Spleen (tissue), 11 donors: Measurements from ENCODE around the gene NTN1. TPM values are rescaled to one million over a fixed set of nuclear protein-coding genes. Genes with fewer than 3 reads are reported as not detected.

ENCODE experiments used
- DNase-seq: peaks from one replicate; pipeline ENCODE4 v3.0.0-alpha.2; 2020
- H3K27ac ChIP-seq, 8 donors: fragments of 200-600 bp; sonication (generic) in 7 of 8; 1 replicate in 4 of 8; 2 replicates in 4 of 8; pipeline versions ENCODE4 v1.5.0 to v1.8.0; 2016 to 2021; ENCODE audit warnings: inconsistent platforms in 4 of 8, mild to moderate bottlenecking in 4 of 8, moderate library complexity in 1 of 8
- H3K27me3 ChIP-seq, 7 donors: fragments of 200-600 bp; sonication (generic) in 6 of 7; replicated peaks in 1 of 7; 1 replicate in 4 of 7; 2 replicates in 3 of 7; pipeline versions ENCODE4 v1.5.0 to v1.8.0; 2016 to 2021; ENCODE audit warnings: inconsistent platforms in 3 of 7, mild to moderate bottlenecking in 1 of 7
- H3K36me3 ChIP-seq, 6 donors: fragments of 200-600 bp; sonication (generic) in 5 of 6; 1 replicate in 4 of 6; 2 replicates in 2 of 6; pipeline versions ENCODE4 v1.5.0 to v1.8.0; 2016 to 2021; ENCODE audit warnings: inconsistent platforms in 2 of 6
- H3K4me1 ChIP-seq, 6 donors: fragments of 200-600 bp; sonication (generic) in 5 of 6; 1 replicate in 3 of 6; 2 replicates in 3 of 6; pipeline versions ENCODE4 v1.5.0 to v1.8.0; 2016 to 2021; ENCODE audit warnings: inconsistent platforms in 3 of 6
- H3K4me3 ChIP-seq, 8 donors: fragments of 200-600 bp; sonication (generic) in 7 of 8; 1 replicate in 4 of 8; 2 replicates in 4 of 8; pipeline versions ENCODE4 v1.5.0 to v1.8.0; 2016 to 2021; ENCODE audit warnings: inconsistent platforms in 4 of 8, mild to moderate bottlenecking in 4 of 8, moderate library complexity in 2 of 8
- H3K9me3 ChIP-seq, 8 donors: fragments of 200-600 bp; sonication (generic) in 7 of 8; 1 replicate in 4 of 8; 2 replicates in 4 of 8; pipeline versions ENCODE4 v1.5.0 to v1.8.0; 2016 to 2021; ENCODE audit warnings: inconsistent platforms in 4 of 8
- POLR2A ChIP-seq, 3 donors: fragments of 450-650 bp; IDR thresholded peaks; one replicate each; pipeline ENCODE4 v1.5.1; 2017; ENCODE audit warnings: antibody characterized with exemption in 3 of 3, mild to moderate bottlenecking in 1 of 3
- POLR2AphosphoS5 ChIP-seq, 3 donors: sonication (generic); formaldehyde crosslinking; IDR thresholded peaks; one replicate each; pipeline ENCODE4 v1.5.1; 2017; ENCODE audit warnings: antibody characterized with exemption in 3 of 3
- WGBS, 5 donors: extraction: QIAGEN DNeasy Blood & Tissue Kit in 3 of 5; methylation state at CpG; one replicate each; pipeline versions ENCODE4 v1.1.5 to v1.1.7; 2013 to 2018; 5-methylcytosine and 5-hydroxymethylcytosine counted together
- intact Hi-C: fragments of 100-400 bp; cut with DNase I; formaldehyde crosslinking; loops from one replicate; pipeline ENCODE4 v1.15.0; 2023; ENCODE audit warnings: low total_unique reads
- polyA plus RNA-seq, 3 donors: library from polyadenylated mRNA; stranded (reverse); fragments of 200-250 nt; gene quantifications; one replicate each; pipeline ENCODE4 v1.2.1, GENCODE V29; 2013
- total RNA-seq, 7 donors: library from RNA; depleted of rRNA in 3 of 7; stranded (reverse); fragments of >200 nt in 3 of 7; fragmentation: NEBNext Ultra II Directional in 4 of 7; extraction: Animal tissue kit (Norgen Biotek cat#: 25700) in 4 of 7; gene quantifications; one replicate each; pipeline versions ENCODE4 v1.1.0 to v1.2.1, GENCODE V29; 2016 to 2021
- TF ChIP-seq, protein P1 (sequence below), 11 experiments: fragments of 200-600 bp in 7 of 11; fragments of 450-650 bp in 4 of 11; sonication (generic) in 4 of 11; IDR thresholded peaks in 8 of 11; conservative IDR thresholded peaks in 3 of 11; 1 replicate in 7 of 11; 2 replicates in 4 of 11; pipeline versions ENCODE4 v1.4.0 to v1.8.0; 2016 to 2021; ENCODE audit warnings: antibody characterized with exemption in 11 of 11, inconsistent platforms in 4 of 11, mild to moderate bottlenecking in 1 of 11
- donor health status: healthy with polysubstance abuse.
- donor health status: DM: no; HTN: no; CAD: no; lungs with moderate emphysema.
- donor health status: DM: no; HTN: no; CAD: no.
- donor health status: Bipolar disorder and iron deficiency.
- donor health status: healthy.
- donor health status: DM: no; HTN: no; CAD: no.
- donor health status: DM: yes; HTN: yes; CAD: no.

NTN1 gene
- total and polyA plus RNA-seq, 10 donors = 0.07 to 0.43 (median 0.23) TPM; not detected in 2

DNA sequence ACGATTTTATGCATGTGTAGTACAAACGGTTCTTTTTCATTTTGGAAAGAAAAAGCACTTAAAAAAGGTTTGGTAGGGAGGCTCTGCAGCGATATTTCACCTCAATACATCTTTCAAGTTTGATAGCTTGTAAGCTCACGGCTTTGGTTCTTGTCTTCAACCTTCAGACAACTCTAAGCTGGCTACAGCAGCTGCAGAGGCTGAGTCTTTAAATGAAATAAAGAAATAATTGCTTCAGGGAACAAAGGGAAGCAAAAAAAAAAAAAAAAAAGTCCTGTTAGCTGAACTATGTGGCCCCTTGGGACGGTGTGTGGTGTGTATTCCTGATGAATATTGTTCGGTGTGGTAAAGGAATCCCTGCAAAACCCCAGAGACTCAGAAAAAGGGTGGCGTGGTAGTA, 265.1 kb downstream of the NTN1 start:
- no peaks in the 10 kb centered on the region for H3K9me3 ChIP-seq
- intact Hi-C loops = no loop called here
- no peak overlapping the region for H3K4me3 ChIP-seq
- peaks cover 0 to 14% (median 6%) of the 10 kb centered on the region in 6 donors for H3K4me1 ChIP-seq
- 78 to 91% (median 82%) methylated on average over 7 of the region's 7 CpGs for WGBS, 5 donors
- TF ChIP-seq, protein P1, sequence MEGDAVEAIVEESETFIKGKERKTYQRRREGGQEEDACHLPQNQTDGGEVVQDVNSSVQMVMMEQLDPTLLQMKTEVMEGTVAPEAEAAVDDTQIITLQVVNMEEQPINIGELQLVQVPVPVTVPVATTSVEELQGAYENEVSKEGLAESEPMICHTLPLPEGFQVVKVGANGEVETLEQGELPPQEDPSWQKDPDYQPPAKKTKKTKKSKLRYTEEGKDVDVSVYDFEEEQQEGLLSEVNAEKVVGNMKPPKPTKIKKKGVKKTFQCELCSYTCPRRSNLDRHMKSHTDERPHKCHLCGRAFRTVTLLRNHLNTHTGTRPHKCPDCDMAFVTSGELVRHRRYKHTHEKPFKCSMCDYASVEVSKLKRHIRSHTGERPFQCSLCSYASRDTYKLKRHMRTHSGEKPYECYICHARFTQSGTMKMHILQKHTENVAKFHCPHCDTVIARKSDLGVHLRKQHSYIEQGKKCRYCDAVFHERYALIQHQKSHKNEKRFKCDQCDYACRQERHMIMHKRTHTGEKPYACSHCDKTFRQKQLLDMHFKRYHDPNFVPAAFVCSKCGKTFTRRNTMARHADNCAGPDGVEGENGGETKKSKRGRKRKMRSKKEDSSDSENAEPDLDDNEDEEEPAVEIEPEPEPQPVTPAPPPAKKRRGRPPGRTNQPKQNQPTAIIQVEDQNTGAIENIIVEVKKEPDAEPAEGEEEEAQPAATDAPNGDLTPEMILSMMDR (IDR thresholded peaks at IDR 0.05 in 8 of 11, conservative IDR thresholded peaks at IDR 0.05 in 3 of 11) = no peak
- TF ChIP-seq POLR2AphosphoS5 (IDR thresholded peaks at IDR 0.05) (no peak), POLR2A (IDR thresholded peaks at IDR 0.05) (no peak)
- no peak overlapping the region for H3K27ac ChIP-seq
- DNase-seq = no peak
- no peaks in the 10 kb centered on the region for H3K27me3 ChIP-seq
- H3K36me3 ChIP-seq = no peaks in the 10 kb centered on the region

DNA sequence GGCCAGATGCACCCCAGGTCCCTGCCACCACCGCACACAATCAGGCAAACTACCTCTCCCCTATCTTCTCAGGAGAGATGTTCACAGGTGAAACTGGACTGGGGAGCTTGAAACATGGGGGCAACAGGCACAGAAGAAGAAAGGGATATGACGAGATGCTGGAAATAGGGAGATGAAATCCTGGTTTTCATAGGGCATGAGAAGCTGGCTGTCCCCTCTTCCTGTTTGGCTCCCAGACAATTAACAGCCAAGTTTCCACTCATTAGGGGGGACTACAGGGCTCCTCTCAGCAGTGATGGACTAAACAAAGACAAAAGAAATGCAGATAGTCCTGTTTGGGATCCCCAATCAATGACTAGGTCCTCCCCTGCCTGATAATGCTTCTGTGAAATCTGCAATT, 266.0 kb downstream of the NTN1 start:
- TF ChIP-seq POLR2A (IDR thresholded peaks at IDR 0.05) = no peak
- TF ChIP-seq POLR2AphosphoS5 (IDR thresholded peaks at IDR 0.05) = no peak
- TF ChIP-seq, protein P1 (IDR thresholded peaks at IDR 0.05 in 8 of 11, conservative IDR thresholded peaks at IDR 0.05 in 3 of 11) = no peak
- intact Hi-C loops = no loop called here
- Histone ChIP-seq H3K4me1 (peaks cover 0 to 18% (median 6%) of the 10 kb centered on the region in 6 donors), H3K9me3 (no peaks in the 10 kb centered on the region), H3K27ac (no peak overlapping the region), H3K4me3 (no peak overlapping the region), H3K27me3 (no peaks in the 10 kb centered on the region), H3K36me3 (no peaks in the 10 kb centered on the region)
- no peak for DNase-seq
- 88 to 93% (median 89%) methylated on average over 2 of the region's 2 CpGs for WGBS, 5 donors

DNA sequence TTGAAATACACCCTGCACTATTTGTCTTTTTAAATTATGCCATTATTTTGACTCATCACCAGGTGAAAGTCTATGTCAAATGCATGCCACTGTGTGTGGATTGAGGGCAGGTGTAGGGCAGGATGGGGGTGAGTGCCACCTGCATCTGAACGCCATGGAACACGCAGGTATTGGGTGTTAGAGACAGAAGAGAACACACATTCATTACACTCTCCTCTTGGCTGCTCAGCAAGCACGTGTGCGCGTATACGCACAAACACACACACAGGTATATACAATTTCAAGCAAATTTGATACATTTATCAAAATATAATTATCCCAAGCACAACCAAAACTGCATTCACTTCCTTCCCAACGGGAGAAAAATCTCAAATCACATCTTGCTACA, 268.9 kb downstream of the NTN1 start:
- 67 to 88% (median 74%) methylated on average over 7 of the region's 7 CpGs for WGBS, 5 donors

DNA sequence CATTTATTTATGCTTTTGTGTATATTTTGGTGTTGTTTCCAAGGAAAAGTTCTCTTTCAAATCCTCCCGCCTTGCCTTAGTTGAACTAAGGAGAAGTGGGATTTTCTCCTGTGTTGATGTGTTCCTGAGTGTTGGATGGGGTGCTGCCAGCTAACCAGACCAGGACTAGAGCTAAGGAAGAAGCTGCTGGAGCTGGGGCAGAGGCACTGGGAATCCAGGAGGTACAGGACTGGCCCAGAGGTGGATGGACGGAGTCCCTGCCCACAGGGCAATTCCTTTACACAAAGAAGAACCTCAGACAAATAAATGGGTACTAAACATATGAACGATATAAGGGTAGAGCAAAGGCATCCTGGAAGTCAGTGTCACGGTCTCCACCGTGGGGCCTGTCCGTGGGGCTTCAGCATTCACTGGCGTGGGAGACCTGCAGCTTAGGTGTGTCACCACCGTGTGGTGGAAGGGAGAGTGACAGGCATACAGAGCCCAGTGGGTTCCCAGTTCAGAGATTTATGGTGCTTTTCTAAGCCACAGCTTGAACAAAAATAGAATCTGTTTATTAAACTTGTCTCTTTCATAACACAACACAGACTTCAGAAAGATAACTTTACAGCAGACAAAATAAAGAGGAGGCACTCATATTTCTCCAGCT, 270.7 kb downstream of the NTN1 start:
- WGBS, 5 donors = 35 to 47% (median 44%) methylated on average over 8 of the region's 8 CpGs
- Histone ChIP-seq H3K9me3 (no peaks in the 10 kb centered on the region), H3K4me3 (no peak overlapping the region), H3K27me3 (no peaks in the 10 kb centered on the region), H3K4me1 (peaks cover 0 to 21% (median 6%) of the 10 kb centered on the region in 6 donors), H3K27ac (no peak overlapping the region), H3K36me3 (no peaks in the 10 kb centered on the region)
- TF ChIP-seq POLR2A (IDR thresholded peaks at IDR 0.05) = no peak
- no peak for TF ChIP-seq POLR2AphosphoS5 (IDR thresholded peaks at IDR 0.05)
- TF ChIP-seq, protein P1 (IDR thresholded peaks at IDR 0.05 in 8 of 11, conservative IDR thresholded peaks at IDR 0.05 in 3 of 11) = peak in 10 of 11 experiments; percentile 30 to 69 (median 50)
- intact Hi-C loops = no loop called here
- DNase-seq = peak; percentile 74

More for the DNA sequence above, 268.9 kb downstream of the NTN1 start:
- DNase-seq = no peak
- intact Hi-C loops = no loop called here
- TF ChIP-seq POLR2AphosphoS5 (IDR thresholded peaks at IDR 0.05) (no peak), POLR2A (IDR thresholded peaks at IDR 0.05) (no peak)
- TF ChIP-seq, protein P1 (IDR thresholded peaks at IDR 0.05 in 8 of 11, conservative IDR thresholded peaks at IDR 0.05 in 3 of 11) = no peak
- Histone ChIP-seq H3K27me3 (no peaks in the 10 kb centered on the region), H3K4me1 (peaks cover 0 to 21% (median 6%) of the 10 kb centered on the region in 6 donors), H3K4me3 (no peak overlapping the region), H3K9me3 (no peaks in the 10 kb centered on the region), H3K36me3 (no peaks in the 10 kb centered on the region), H3K27ac (peak overlapping the region in 1 of 8 donors; percentile 21)
